HG03139 (cell line): ENCODE results near the gene GALT.

Experiments used
- ATAC-seq: cut with Tn5 transposase; IDR thresholded peaks from one replicate; pipeline ENCODE4 v1.9.1; 2021; ENCODE audit not compliant: unreplicated experiment

GALT gene

DNA sequence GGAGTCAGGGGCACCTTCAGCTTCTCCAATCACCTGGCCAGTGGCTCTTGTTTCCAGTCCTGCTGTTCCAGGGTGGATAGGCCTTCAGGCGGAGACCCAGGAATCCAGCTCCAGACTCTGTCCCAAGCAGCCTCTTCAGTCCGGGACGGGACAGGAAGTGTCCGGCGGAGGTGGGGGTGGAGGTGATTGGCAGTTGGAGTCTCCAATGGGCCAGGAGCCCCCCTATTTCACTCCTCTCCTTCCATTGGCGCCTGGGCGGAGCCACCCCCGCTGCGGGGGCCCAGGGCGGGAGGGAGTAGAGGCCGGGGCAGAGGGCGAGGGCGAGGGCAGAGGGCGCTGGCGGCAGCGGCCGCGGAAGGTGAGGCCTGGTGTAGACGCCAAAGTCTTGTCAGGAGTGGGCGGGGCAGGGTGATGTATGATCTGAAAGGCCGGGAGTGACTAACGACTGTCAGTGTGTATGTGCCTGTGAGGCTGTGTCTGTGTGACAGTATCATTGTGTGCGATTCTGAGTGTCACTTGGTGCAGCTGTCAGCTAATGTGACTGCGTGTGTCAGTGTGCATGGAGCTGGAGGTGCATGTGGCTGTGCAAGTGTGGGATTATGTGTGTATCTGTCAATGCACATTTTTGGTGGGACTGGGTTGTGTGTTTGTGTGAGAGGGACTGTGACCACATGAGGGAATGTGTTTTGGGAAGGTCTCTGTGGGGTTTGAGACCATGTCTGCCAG is 5.6 kb downstream of the GALT start, which contains the start of gene IL11RA:
Gene IL11RA, plus strand, starts transcription at position 310 of the 726 bp plus-strand sequence. CDS start 3,033 bp downstream, outside the sequence.
- ATAC-seq = no peak

DNA sequence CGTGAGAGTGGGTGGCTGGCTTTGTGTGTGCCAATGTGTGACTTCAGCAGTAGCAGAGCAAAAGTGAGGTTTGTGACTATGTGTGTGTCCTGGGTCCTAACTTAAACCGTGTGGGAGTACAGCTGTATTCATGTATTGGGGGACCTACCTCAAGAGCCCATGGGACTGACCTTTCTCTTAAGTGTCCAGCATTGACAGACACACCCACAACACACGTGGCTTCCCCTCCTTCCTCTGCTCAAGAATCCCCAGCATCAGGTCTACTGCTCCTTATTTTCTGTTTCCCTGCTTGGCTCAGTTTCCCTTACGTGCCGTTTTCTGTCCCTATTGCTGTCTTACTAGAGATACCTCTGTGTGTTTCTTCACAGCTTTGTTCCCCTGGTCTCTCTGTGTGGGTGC is 6.1 kb downstream of the GALT start:
- no peak for ATAC-seq

DNA sequence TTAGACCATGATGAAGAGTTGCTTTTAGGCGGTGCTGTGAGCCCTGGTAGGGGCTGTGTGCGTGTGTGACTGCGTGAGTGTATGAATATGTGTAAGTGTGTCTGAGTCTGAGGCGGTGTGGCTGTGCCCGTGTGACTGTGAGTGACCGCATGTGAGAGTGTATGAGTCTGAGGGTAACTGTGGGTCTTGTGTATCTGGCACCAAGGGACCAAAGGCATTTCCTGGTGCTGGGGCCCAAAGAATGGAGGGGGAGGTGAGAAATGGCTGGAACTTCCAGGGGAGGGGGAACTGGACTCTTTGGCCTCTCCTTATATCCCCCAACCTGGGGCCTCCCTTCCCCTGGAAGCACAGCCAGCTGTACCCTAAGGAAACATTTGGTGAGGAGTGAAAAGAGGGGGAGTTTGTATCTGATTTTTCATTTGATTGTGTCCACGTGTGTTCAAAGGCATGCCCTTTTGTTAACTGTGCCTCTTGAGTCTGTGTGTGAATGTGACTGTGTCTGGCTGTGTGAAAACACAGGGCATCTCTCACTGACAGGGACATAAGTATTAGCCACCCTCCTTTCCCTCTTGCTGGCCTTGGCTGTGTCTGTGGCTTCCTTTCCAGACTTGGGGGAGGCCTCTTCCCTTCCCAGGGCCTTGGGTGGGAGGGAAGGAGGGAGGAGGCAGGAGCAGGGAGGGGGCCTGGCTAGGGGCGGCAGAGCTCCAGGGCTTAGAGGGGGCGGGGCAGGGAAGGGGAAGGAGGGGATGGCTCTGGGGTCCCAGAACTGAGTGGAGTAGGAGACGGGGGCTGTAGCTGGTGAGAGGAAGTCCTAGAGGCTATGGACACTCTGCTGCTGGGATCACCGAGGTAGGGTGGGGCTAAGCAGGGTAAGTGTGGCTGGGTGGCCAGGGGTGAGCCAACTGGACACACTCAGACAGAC is 6.9 kb downstream of the GALT start:
- no peak for ATAC-seq

DNA sequence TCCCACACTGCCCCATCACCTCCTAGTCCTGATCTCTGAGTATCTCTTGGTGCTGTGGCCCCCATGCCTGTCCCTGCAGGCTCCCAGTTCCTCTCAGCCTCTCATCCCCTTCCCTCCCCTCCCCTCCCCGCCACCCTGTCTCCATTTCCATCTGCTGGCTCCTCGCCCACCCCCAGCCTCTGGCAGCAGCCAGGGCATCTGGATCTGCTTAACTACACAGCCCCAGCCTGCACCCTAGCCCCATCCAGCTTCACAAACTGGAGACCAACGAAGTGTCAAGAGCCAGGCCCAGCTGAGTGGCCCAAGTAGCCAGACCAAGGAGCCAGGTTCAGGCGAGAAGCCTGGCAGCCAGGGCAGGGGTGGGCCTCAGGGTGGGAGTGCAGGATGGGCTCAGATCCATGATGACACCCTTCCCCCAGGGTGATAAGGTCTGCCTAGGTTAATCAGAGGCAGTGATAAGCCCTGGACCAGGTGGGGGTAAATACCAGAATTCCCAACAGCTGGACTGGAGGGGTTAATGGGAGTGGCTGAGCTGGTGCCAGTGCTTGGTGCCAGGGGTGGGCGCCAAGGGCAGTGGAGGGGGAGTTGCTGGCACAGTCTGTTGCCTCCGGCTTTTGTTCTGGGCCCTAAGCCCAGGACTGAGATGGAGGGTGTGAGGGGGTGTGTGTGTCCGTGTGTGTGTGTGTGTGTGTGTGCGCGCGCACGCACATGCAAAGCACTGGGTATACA is 8.0 kb downstream of the GALT start:
- ATAC-seq = no peak

DNA sequence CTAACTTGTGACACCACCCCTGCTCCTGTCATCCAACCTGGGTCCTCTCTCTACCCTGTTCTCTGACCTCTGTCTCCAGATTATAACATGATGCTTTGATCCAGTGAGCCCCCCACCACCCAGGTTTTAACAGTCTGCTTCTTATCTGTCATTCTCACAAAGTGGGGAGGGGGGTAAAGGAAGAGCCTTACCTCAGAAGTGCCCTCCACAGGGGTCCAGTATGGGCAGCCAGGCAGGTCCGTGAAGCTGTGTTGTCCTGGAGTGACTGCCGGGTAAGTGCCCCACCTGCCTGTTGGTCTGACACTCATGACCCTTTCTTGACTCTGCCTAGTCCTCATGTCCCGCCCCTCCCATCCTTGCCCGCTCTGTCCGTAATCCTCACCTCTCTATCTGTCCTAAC is 8.9 kb downstream of the GALT start:
- no peak for ATAC-seq

DNA sequence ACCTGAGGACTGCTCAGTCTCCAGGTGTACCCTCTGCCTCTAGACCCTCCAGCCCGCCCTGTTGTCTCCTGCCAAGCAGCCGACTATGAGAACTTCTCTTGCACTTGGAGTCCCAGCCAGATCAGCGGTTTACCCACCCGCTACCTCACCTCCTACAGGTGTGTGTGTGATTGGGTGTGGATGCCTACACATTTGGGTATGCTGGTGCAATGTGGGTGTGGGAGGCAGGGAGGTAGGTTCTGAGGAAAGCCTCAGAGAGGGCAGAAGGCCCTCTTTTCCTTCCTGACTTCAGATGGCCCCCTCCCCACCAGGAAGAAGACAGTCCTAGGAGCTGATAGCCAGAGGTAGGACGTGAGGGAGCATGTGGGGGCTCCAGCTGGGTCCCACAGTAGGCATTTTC is 10.5 kb downstream of the GALT start:
- ATAC-seq = no peak

DNA sequence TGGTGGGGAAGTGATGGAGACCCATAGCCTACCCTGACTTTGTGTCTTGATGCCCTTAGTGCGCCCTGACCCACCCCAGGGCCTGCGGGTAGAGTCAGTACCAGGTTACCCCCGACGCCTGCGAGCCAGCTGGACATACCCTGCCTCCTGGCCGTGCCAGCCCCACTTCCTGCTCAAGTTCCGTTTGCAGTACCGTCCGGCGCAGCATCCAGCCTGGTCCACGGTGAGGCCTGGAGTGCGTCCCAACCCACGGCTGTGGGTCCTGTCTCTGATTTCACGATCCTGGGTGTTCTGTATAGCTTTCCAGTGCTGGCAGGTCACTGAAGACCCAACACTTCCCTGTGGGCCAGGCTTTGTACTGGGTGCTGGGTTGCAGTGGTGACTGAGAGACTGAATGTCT is 12.0 kb downstream of the GALT start:
- no peak for ATAC-seq

DNA sequence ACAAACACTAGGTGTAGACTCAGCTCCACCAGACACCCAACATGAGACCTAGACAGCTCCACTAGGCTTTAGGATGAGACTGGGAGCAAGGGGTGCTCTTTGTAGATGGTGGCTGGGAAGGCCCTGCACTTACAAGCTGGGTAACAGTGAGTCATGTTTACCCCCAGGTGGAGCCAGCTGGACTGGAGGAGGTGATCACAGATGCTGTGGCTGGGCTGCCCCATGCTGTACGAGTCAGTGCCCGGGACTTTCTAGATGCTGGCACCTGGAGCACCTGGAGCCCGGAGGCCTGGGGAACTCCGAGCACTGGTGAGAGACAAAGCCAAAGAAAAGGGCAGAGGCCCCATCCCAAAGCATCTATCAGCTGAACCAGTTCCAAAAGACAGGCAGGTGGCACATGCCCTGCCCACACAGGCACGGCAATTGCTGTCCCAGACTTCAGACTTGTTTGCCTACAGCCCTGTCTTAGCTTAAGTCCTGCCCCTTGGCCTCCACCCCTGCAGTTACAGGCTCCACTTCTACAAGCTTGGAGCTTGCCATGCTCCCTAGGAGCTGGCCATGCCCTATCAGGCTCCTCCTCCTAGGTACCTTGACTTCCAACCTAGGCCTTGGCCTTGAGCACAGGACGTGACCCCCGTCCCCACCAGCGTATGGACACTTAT is 13.2 kb downstream of the GALT start:
- ATAC-seq = no peak

DNA sequence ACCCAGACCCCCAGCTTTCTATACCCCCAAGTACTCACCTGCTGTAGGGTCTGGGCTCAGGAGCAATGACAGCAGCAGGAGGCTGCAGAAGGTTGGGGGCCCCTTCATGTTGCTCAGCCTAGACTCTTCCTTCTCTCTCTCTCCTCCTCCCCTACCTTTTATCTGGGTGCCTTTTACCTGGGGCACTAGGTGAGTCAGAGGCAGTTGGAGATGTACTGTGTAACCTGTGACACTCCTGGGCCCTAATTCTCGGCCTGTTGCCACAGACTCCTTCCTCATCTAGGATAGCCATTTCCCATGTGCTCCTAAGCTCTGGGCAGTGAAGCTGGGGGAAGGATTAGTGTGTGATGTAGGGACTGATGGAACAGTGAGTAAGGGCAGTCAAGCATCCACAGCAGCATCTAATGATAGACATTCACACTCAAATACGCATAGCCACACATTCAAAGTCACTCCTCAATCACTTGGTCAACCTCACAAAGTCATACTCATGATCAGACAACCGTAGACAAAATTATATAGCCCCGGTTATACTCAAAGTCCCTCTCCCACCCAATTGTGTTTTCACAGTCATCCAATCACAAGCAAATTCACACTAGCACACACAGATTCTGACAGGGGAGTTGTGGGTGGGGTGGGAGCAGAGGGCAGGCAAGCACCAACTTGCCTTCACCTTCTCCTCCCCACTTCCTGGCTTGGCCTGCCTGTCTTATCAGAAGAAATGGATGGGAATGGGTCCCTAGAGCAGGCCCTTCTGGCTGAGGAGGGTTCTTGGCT is 16.2 kb downstream of the GALT start, which contains the start of gene CCL27:
Gene CCL27, minus strand, starts transcription at position 132 of the 777 bp plus-strand sequence. Its CDS starts 24 bp downstream, at position 108.
- no peak for ATAC-seq

DNA sequence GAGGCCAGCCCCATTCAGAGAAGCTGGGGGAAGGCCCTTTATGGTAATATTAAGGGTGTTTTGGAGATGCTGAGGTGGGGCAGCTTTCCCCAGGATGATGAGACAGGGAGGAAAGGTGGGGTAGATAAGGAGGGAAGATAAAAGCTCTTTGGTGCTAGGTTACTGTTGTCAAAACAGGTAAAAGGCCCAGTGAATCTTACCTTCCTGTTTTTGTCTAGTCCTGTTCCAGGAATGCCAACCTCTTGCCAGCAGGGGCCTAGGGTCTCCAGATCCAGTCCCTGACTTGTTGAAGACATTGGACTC is 16.8 kb downstream of the GALT start:
- no peak for ATAC-seq

DNA sequence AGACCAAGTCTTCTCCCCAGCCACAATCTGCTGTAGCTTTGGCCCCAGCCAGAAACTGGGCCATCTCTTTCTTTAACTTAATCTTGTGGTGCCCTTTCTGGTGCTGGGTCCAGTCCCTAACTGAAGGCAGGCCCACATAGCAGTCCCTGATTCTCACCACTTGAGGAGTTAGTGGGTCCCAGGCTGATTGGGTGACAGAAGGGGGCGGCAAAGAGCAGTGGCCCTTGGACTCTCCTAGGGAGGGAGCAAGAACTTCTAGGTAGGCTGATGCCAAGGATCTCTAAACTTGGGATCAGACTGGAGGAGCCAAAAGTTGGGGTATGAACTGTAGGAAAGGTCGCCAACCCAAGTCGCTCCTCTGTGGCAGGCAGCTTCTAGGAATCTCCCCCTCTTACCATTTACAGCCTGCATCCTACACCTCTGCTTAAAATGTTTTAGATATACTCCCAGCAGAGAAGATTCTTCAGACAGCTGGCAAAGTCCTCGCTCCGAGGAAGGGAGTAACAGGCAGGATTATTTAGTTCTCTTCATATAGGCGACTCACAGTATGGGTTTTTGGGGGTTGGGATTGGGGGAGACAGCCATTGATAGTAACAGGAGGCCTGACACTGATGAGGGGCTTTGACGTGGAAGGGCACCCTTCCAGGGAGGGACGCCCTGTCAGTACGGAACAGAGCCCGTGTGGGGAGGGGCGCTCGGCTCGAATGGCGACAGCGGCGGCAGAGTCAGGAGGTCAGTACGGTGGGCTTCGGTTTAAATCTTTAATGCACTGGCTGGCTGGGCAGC is 18.0 kb downstream of the GALT start:
- ATAC-seq = no peak

DNA sequence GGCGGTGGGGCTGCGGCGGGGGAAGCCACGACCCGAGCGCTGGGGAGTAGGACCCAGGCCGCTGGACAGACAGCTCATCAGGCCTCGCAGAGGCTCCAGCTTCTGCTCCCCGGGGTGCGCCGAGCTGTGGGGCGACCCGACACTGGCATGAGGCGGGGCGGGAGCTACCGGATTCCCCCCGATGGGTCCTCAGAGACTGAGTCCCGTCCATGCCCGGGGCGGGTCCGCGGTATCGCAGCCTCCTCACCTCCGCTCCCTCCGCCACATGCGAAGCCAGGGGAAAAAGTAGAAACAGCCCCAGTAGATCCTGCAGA is 18.5 kb downstream of the GALT start:
- ATAC-seq = peak; percentile 14

DNA sequence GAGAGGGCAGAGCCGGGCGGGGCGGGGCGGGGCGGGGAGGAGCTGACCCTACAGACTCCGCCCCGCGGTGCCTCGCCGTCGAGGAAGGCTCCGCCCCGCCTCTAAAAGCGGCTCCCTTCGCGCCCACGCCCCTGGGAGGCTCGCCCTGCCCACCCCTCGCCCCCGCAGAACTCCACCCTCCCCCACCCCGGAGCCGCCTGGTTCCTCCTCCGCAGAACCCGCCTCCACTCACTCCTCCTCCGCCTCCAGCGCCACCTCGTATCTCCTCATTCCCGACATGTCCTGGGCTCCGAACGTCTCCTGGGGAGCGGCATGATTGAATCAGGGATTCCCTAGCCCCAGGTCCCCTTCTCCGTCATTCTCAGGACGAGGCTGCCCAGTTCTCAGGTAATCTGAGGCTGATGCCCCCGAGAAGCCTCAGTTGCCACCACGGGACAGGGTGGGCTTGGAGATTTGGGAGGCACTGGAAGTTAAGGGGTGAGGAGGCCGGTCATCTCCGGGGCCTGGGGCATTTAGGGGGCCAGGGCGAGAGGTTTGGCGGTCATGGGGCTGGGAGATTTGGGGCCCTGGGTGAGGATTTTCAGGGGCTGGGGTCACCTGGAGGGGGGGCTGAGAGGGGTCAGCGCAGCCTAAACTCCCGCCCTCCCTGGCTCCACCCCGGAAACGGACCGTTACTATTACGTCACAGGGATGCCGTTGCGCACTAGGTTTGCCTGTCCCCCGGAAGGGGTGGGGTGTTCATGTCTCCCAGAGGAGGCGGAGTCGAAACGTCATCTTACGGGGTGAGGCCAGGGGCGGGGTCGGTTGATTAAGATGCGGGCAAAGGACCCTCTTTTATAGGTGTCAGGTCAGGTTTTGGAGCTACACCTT is 19.1 kb downstream of the GALT start:
- peak; percentile 57 for ATAC-seq

DNA sequence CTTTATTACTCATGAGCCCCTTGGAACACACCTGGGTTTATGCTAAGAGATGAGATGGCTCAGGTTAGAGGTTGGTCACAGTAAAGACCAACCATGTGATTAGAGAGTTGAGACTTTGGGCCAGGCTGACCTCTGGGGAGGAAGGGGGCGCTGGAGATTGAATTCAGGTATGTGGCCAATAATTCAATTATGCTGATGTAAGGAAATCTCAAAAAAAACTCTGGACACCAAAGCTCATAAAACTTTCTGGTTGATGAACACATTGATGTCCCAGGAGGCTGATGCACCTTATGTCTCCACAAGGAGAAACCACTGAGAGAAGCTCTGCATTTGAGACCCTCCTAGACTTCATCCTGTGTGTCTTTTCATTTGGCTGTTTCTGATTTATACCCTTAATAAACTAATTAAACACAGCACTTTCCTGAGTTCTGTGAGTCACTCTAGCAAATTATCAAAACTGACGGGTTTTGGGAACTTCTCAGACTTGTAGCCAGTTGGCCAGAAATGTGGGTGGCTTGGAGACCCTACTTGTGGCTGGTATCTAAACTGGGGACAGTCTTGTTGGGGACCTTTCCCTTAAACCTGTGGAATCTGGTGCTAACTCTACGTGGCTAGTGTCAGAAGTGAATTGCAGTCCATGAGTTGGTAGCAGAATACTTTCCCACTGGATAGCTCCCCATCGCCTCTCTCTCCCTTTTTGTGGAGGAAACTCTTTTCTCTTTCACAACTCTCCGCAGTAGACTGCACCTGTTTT is 23.5 kb downstream of the GALT start:
- no peak for ATAC-seq

DNA sequence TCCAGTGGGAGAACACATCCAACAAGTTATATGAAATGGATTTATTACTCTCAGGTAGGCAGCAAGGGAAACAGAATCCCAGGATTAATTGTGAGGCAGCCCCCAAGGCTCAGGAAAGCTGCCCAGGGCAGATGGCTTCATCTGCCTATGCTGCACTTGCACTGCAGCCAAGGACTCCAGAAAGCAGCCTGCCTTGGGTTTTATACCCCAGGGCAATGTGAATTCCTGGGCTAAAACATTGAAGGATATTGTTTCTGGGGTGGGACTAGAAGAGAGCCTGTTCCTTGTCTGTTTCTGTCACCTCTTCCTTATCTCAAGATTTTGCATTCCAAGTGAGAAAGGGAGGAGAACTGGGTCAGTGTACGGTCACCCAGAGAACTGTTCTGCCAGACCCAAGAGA is 24.8 kb downstream of the GALT start:
- no peak for ATAC-seq

DNA sequence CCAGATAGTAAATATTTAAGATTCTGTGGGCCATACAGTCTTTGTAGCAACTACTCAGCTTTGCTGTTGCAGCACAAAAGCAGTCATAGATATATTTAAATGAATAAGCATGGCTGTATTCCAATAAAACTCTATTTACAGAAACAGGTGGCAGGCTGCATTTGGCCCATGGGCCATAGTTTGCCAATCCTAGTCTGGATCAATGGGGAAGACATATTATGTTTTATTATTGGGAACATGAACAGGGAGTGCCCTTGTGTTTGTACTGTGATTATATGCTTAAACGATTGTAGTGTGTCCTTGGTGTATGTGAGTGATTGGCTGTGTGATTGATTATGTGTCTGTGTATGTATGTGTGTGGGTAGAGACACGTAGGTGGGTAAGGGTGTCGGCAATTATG is 28.0 kb downstream of the GALT start:
- no peak for ATAC-seq

DNA sequence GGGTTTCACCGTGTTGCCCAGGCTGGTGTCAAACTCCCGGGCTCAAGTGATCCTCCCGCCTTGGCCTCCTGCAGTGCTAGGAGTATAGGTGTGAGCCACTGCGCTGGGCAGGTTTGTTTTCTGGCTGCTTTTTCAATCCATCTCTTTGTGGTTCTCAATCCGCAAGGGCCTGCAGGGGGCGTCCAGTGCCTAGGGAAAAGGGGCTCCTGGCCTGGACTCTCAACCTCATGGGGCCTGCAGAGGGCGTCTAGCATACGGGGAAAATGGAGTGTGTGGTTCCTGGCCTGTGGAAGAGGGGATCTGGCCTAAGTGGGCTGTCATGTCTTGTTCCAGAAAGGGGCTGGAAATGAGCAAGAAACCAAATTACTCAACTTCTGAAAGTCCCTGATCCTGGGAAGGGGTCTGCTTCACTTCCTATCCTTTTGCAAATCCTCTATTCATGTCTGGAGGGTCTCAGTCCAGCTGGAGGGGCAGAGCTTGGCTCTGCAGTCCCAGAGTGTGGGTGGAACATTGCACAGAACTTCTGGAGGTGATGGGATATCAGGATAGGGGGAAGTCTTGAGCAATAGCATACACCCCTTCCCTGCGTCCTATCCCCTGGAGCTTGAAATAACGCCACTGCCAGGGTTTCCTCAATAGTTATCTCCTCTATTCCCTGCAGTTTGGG is 28.7 kb downstream of the GALT start:
- no peak for ATAC-seq
